Spleen (tissue), 7 donors: ENCODE measurements around the gene RHNO1.

Experiments used
- CTCF ChIP-seq, 11 experiments: fragments of 200-600 bp in 7 of 11; fragments of 450-650 bp in 4 of 11; sonication (generic) in 4 of 11; IDR thresholded peaks in 8 of 11; conservative IDR thresholded peaks in 3 of 11; 1 replicate in 7 of 11; 2 replicates in 4 of 11; pipeline versions ENCODE4 v1.4.0 to v1.8.0; 2016 to 2021; ENCODE audit warnings: antibody characterized with exemption in 11 of 11, inconsistent platforms in 4 of 11, mild to moderate bottlenecking in 1 of 11
- POLR2A ChIP-seq, 3 donors: fragments of 450-650 bp; IDR thresholded peaks; one replicate each; pipeline ENCODE4 v1.5.1; 2017; ENCODE audit warnings: antibody characterized with exemption in 3 of 3, mild to moderate bottlenecking in 1 of 3
- POLR2AphosphoS5 ChIP-seq, 3 donors: sonication (generic); formaldehyde crosslinking; IDR thresholded peaks; one replicate each; pipeline ENCODE4 v1.5.1; 2017; ENCODE audit warnings: antibody characterized with exemption in 3 of 3
- donor health status: DM: no; HTN: no; CAD: no; lungs with moderate emphysema.
- donor health status: DM: no; HTN: no; CAD: no.
- donor health status: DM: no; HTN: no; CAD: no.

GRCh38 chr12:2836574-2836973 lies 40.4 kb upstream of the RHNO1 start:
- TF ChIP-seq POLR2AphosphoS5 (IDR thresholded peaks at IDR 0.05) (no peak), CTCF (IDR thresholded peaks at IDR 0.05 in 8 of 11, conservative IDR thresholded peaks at IDR 0.05 in 3 of 11) (no peak), POLR2A (IDR thresholded peaks at IDR 0.05) (no peak)
